ENCODE data around the gene LUZP2.

DNA sequence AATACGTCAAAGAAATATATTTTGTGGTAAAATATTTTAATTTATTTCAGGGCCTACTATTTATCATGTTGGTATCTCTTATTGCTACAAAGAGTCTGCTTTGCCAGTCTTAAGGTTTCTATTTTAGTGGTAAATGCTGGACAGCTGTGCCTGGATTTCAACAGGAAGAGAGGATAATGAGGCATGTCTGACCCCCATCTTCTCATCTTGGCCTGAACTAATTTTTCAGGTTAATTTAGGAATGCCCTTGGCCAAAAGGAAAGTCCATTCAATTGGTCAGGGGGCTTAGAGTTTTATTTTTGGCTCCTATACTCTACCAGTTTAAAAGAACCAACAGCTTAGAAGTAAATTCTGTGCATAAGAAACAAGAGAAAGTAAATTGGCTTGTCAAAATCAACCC, 428.2 kb downstream of the LUZP2 start:
- TF ChIP-seq CTCF (IDR thresholded peaks at IDR 0.05; ENCODE audit: low read length), result no peak
- TF ChIP-seq EZH2 (IDR thresholded peaks at IDR 0.05; ENCODE audit: borderline replicate concordance, low read length), result no peak
